Measurements from ENCODE around the gene SDK1. TPM values are rescaled to one million over a fixed set of nuclear protein-coding genes. Genes with fewer than 3 reads are reported as not detected.

The SDK1 gene
- total and polyA plus RNA-seq, 2 experiments from 2014 or later, result 2.1 to 10.0 TPM

- Histone ChIP-seq H3K4me1 (ENCODE audit: insufficient read depth) (no peaks in the 10 kb centered on the region), H4K20me1 (replicated peaks; ENCODE audit: insufficient read depth) (no peaks in the 10 kb centered on the region), H2AFZ (0 out of 2 replicates have a peak overlapping the region, but pooled peaks have one; percentile 21), H3K36me3 (ENCODE audit: insufficient read depth) (no peaks in the 10 kb centered on the region), H3K4me2 (peak overlapping the region; percentile 52; the same call in 1 of the 2 replicates), H3K27ac (ENCODE audit: low read depth) (no peak overlapping the region), H3K9me2 (ENCODE audit: insufficient read depth) (no peaks in the 10 kb centered on the region), H3K79me2 (replicated peaks; ENCODE audit: insufficient read depth) (no peaks in the 10 kb centered on the region), H3K27me3 (ENCODE audit: insufficient read depth) (no peaks in the 10 kb centered on the region), H3K4me3 (peak overlapping the region; percentile 30; the same call in 1 of the 2 replicates), H3F3A (replicated peaks; ENCODE audit: low read depth) (no peaks in the 10 kb centered on the region)
- H3K4me1 Mint-ChIP-seq, result peaks cover 10% of the 10 kb centered on the region
- peaks cover 5% of the 10 kb centered on the region; the same call in 2 of the 3 replicates for H3K9me3 Mint-ChIP-seq
- TF ChIP-seq, protein P1, sequence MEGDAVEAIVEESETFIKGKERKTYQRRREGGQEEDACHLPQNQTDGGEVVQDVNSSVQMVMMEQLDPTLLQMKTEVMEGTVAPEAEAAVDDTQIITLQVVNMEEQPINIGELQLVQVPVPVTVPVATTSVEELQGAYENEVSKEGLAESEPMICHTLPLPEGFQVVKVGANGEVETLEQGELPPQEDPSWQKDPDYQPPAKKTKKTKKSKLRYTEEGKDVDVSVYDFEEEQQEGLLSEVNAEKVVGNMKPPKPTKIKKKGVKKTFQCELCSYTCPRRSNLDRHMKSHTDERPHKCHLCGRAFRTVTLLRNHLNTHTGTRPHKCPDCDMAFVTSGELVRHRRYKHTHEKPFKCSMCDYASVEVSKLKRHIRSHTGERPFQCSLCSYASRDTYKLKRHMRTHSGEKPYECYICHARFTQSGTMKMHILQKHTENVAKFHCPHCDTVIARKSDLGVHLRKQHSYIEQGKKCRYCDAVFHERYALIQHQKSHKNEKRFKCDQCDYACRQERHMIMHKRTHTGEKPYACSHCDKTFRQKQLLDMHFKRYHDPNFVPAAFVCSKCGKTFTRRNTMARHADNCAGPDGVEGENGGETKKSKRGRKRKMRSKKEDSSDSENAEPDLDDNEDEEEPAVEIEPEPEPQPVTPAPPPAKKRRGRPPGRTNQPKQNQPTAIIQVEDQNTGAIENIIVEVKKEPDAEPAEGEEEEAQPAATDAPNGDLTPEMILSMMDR (conservative IDR thresholded peaks at IDR 0.05; ENCODE audit: low read depth in 2 of 2), result no peak
- TF ChIP-seq ETS1 (IDR thresholded peaks at IDR 0.05), result no peak
- TF ChIP-seq ZNF331 (CRISPR knock-in tag; IDR thresholded peaks at IDR 0.05; ENCODE audit: low read depth), result no peak
- TF ChIP-seq ZNF114 (CRISPR knock-in tag; IDR thresholded peaks at IDR 0.05), result no peak
- TF ChIP-seq NANOG (IDR thresholded peaks at IDR 0.05; ENCODE audit: borderline replicate concordance), result no peak
- TF ChIP-seq POLR2AphosphoS5 (IDR thresholded peaks at IDR 0.05; ENCODE audit: low read depth), result no peak
- TF ChIP-seq ZNF462 (CRISPR knock-in tag; IDR thresholded peaks at IDR 0.05), result no peak
- TF ChIP-seq JUNB (IDR thresholded peaks at IDR 0.05; ENCODE audit: unreplicated experiment), result no peak
- TF ChIP-seq REST (IDR thresholded peaks at IDR 0.05; ENCODE audit: unreplicated experiment), result no peak
- TF ChIP-seq EZH2 (IDR thresholded peaks at IDR 0.05; ENCODE audit: low read depth, unreplicated experiment), result no peak
- TF ChIP-seq STAT1 (IDR thresholded peaks at IDR 0.05; ENCODE audit: unreplicated experiment), result no peak
- TF ChIP-seq EZH2phosphoT487 (IDR thresholded peaks at IDR 0.05; ENCODE audit: unreplicated experiment), result no peak
- no peak for TF ChIP-seq CREB1 (CRISPR knock-in tag; IDR thresholded peaks at IDR 0.05; ENCODE audit: low read depth)
- no peak overlapping the region for H3K4me3 Mint-ChIP-seq
- peaks cover 2% of the 10 kb centered on the region for H3K27me3 Mint-ChIP-seq (ENCODE audit: insufficient read depth, low read depth, poor library complexity)
- H3K27ac Mint-ChIP-seq, result no peak overlapping the region
- no peaks in the 10 kb centered on the region for H3K36me3 Mint-ChIP-seq (ENCODE audit: low read depth)
- no peak for ATAC-seq
- DNase-seq (ENCODE audit: low spot score), result no peak
Measured at GRCh38 chr7:4265676-4266075, 964.6 kb downstream of the SDK1 start.

Data from GM23338 (cell line).